Iris pigment epithelial cell (primary cell): ENCODE results near the gene SLC35D2.
"Not testable (repeated sequence)": the region's sequence is repeated elsewhere in the genome, so short reads cannot be mapped to it uniquely, and the experiment has no call there.

Experiments used
- DNase-seq: peaks from one replicate; pipeline ENCODE4 v3.0.0-alpha.2; 2011; ENCODE audit warnings: low read depth

The SLC35D2 gene

DNA sequence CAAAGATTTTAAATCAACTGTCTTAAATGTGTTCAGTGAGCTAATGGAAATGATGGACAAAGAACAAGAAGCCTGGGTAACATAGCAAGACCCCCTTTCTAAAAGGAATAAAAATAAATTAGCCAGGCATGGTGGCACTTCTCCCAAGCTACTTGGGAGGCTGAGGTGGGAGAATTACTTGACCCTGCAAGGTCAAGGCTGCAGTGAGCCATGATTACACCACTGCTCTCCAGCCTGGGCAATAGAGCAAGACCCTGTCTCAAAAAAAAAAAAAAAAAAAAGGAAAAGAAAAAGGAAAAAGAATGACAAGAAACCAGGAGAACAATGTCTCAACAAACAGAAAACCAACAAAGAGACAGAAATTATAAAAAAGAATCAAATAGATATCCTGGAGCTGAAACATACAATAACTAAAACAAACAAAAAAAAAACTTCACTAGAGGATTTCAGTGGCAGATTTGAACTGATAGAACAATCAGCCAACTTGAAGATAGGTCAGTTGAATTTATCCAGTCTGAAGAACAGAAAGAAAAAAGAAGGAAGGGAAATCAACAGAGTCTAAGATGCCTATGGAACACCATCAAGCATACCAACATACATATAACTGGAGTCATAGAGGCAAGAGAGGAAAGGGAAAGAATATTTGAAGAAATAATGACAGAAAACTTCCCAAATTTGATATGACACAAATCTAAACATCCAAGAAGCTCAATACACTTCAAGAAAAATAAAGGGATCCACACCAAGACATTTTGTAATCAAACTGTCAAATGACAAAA, 16.8 kb upstream of the SLC35D2 start:
- no peak for DNase-seq

DNA sequence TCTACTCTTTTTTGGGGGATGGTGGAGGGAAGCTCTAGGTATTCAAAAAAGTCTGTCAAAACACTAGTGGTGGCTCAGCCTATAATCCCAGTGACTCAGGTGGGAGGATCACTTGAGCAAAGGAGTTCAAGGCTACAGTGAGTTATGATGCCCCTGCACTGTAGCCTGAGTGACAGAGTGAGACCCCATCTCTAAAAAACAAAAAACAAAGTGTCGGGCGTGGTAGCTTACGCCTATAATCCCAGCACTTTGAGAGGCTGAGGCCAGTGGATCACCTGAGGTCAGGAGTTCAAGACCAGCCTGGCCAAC, 15.8 kb upstream of the SLC35D2 start:
- no peak for DNase-seq

DNA sequence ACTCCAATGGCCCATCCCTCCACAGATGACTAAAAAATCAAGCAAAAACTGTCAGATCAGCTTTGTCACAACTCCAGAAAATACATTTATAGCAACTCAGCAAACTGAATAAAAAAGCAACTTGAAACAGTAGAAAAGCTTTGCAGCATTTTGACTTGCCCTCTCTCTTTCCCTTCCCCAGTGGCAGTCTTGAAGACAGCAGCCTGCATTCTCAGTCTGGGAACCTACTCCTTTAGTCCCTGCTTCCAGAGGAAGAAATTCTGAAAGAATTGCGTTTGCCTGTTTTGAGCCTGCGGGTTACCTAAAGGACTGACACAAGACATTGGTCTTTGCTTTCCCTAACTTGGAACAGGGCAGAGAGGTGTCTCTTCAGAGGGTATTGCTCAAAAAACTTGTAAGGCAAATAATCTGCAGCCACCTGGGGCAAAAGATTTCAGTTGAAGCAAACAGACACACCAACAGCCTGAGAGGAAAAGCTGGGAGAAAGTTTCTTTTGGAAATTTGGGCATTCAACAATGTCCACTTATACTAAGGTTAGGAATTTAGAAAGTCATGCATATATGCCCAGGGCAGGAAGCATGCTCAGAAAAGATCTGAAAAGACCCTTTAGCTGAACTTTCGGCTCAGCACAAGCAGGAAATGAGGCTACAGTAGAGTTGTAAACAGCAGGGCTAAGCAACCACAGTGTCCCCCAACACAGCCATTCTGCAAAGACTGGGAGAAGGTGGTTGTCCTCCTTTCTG, 15.2 kb upstream of the SLC35D2 start:
- peak; percentile 16 for DNase-seq

DNA sequence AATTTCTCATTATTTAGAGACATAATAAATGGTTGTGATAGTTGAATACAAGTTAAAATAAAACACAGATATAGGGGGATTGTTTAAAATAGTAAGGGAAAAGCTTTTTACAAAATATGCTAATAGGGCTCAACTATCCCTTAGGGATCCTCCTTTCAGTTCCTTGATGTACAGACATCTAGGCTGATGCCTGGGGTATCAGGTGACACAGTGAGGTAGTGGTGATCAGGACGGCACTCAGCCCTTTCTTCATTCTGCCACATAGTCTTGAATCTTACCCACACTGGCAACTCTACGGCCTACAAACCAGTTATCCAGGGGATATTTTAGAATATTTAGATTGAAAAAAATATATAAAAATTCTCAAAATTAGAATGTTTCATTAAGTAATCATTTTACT, 12.5 kb upstream of the SLC35D2 start:
- no peak for DNase-seq

DNA sequence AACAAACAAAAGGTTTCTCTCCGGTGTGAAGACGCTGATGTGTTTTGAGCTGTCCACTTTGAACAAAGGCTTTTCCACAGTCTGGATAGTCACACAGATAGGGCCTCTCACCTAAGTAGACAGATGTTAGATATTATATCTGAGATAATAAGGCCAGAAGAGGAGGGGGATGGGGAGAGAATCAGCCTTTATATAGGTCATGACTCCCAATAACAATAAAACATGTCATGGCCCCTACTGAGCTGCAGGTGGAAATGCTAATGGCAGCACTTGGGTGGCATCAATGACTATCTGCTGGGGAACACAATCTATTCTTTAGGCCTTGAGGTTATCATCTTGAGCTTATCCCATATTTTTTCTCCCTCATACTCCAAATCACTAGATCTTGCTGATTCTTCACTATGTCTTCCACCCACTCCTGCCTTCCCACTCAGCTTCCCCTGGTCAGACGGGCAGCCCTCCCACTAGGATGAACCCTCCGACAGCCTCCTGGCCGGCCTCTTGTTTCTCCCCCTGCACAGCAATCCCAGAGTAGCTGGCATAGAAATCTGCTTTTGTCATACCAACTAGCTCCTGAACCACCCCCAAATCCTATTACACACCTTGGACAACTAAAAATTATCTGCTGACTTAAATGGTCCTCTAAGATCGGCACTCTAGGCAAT, 11.5 kb upstream of the SLC35D2 start:
- no peak for DNase-seq

DNA sequence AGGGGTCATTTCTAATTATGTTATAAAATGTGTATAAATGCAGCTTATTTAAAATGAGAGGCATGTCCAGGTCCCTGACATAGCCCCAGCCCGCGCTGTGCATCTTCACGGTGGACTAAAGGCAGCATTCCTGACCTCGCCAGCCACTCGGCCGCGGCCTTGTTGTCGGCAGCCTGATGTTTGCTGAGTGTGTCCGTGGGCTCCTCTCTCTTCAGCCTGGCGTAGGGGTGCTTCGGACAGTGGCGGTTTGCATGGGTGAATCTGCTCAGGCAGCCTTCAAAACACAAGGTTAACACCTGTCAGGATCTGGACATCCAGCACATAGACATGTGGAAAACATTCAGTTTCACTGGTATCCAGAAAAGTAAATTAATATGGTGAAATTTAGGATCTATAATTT, 8.8 kb upstream of the SLC35D2 start:
- no peak for DNase-seq

DNA sequence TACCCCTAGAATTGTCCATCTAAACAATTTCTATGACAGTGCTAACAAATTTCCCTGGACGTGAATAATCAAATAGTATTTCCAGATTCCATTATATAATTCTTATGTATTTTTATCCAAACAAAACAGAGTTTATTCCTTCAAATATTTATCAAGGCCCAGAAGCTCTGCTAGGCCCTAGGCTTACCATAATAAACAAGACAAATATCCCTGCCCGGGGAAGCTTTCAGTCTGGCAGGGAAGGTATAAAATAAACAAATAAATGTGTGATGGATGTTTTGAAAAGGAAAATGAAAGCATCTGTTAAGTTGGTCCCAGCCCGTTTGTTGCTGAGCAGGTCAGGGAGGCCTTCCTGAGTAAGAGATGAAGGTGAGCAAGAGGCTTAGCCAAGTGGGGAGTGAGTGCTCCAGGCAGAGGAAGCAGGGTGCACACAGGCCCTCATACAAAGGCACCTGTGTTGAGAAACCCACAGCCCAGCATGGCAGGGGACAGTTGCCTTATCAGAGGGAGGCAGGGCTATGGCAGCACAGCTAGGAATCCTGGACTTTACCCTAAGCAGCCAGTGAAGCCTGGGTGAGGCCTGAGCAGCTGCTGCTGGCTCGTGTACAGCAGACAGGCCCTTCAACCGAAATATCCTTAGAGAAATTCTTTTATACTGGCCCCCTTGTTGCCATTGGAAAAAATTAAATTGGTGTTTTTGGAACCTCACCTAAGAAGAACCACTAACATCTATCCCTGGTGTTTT, 7.7 kb upstream of the SLC35D2 start:
- peak; percentile 55 for DNase-seq

DNA sequence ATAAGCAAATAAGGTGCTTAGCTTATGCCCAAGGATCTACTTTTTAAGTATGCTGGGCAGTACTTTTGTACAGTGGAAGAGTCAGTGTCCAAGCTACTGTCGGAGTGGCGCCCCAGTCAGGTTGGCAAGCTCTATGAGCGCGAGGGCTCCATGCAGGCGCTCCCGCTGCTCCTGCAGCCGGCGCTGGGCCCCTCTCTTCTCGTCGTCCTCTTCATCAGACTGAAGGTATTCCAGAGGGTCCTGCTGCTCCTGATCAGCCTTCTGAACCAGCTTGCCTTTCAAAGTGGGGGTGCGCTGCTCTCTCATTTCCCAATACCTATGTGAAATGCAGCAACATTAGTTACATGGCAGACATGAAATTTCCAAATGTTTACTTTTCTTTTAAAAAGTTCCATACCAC, 4.6 kb upstream of the SLC35D2 start:
- DNase-seq: no peak

DNA sequence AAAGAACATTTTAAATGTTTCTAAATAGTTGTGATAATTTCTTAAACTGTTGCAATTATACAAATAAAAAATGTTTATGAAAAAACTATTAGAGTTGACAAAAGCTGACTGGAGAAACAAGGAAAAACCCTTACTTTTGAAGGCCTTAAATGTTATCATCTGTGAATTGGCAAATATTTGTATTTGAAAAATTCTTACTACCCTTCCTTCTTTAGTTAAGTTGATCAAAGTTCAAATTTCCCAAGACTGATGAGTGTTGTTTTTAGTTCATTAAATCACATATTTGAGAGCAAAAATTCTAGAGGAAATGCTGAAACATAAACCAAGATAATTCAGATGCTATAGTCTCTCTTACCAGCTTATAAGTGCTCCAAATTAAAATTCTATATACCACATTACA, 2.6 kb upstream of the SLC35D2 start:
- DNase-seq: no peak

DNA sequence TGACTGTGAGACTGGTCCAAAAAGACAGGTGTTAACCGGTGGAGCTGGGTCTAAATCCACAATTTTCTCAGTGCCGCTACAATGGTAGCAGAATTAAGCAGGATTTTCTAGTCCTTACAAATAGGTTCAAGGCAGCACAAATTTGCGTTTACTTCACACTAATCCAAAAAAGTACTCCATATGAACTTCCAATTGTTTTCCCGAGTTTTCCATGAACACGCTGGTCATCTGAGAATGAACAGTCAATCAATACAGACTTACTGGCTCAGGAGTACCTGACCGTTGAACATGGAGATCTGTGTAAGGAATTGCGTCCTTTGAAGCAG, 709 bp downstream of the SLC35D2 start:
- no peak for DNase-seq

DNA sequence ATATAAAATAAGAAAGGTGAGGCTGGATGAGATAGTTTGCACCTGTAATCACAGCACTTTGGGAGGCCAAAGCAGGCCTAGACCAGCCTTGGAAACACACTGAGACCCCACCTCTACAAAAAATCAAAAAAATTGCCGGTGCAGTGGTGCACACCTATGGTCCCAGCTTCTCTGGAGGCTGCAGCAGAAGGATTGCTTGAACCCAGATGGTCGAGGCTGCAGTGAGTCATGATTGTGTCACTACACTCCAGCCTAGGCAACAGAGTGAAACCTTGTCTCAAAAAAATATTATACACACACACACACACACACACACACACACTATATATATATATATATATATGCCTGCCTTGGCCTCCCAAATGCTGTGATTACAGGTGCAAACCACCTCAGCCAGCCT, 1.3 kb downstream of the SLC35D2 start:
- peak; percentile 25 for DNase-seq

DNA sequence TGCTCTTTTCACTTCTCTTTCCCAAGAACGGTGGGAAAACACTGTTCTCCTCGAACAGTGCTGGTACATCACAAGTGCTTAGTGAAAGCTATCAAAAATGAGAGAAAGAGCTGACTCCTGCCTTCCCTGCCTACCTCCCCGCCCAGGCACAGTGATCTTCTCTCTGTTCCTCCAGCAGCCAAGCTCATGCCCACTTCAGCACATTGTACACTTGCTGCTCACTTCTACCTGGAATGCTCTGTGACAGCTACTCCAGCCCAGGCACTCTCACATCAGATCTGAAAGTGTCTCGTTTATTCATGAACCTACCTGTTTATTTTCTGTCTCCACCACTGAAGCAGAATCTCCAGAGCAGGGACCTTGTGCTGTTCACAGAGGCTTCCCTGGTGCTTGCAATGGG, 1.8 kb downstream of the SLC35D2 start:
- no peak for DNase-seq

DNA sequence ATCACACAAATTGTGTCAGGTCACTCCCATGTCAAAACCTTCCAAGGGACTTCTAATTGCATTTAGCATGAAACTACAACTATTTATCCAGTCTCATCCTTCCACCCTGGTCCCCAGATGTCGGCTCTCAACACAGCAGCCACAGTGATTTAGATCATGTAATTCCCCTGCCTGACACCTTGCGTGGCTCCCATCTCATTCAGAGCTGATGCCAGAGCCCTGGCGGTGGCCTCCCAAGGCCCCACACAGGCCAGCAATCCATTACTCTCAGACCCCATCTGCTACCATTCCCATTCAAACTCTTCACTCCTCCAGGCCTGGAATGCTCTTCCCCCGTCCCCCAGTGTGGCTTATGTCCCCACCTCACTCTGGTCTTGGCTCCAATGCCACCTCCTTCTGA, 2.4 kb downstream of the SLC35D2 start:
- DNase-seq: no peak

DNA sequence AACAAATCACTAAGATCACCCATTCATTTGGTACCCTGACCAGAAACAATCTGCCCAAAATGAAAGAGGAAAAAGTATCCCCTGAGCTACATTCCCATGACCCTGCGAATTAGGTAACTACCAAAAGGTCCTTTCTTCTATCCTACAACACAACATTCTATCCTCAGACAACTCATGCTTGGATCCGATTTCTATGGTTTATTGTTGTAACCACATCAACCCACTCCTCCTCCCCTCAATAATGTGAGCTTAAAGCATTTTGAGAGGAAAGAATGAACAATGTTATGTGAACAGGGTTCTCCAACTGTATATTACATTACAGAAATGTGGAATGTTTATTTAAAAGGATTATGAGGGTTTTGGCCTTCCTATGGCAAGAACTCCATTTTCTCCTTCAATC, 4.0 kb downstream of the SLC35D2 start:
- peak; percentile 83 for DNase-seq

DNA sequence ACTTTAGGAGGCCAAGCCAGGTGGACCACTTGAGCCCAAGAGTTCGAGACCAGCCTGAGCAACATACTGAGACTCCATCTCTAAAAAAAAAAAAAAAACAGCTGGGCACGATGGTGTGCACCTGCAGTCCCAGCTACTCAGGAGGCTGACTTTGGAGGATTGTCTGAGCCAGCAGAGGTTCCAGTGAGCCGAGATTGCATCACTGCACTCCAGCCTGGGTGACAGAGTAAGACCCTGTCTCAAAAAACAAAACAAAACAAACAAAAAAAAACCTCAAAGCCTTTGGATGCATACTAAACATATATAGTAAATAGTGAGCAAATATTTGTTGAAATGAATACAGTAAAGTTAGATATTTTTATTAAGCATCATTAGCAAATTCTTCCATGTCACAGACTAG, 5.3 kb downstream of the SLC35D2 start:
- no peak for DNase-seq

DNA sequence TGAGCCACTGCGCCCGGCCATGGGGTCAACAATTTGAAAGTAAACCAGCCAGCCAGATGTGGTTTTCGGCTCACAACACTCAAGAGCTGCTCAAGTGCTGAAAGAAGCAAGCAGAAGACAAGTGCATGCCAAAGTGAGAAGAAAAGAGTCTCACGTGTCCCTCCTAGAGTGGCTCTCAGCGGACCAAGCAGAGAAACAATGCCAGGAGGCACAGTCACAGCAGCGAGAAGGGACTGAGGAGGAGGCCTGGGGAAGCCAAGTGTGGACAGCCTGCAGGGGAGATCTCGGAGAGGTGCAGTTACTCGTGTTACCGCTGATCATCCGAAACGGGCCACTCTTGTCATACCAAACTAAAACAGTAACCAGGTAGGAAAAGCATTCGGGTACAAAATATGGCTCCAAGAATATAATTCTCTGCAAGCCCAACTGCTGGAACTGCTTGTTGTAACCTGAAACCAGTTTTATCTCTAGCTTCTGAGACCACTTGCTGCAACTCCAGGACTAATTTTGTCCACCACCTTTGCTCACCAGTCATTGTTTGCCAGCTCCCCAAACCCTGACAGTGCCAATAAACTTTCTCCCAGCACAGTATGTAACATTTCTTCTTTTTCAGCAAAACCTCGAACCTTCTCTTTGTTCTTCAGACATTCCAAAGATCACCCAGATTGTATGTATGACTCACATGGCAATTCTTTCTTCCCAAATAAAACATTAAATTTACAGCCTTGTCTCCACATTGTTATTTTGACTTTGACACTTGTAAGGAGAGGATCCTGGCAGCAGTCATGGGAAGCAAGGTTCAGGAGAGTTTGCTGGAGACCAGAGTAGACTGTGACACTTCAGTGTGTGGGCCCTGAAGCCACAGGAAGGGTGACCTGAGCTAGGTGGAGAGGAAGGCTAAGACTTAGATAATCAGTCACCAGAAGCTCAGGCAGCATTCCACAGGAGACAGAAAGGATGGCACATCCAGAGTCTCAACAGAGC, 6.3 kb downstream of the SLC35D2 start:
- DNase-seq: peak; percentile 51

DNA sequence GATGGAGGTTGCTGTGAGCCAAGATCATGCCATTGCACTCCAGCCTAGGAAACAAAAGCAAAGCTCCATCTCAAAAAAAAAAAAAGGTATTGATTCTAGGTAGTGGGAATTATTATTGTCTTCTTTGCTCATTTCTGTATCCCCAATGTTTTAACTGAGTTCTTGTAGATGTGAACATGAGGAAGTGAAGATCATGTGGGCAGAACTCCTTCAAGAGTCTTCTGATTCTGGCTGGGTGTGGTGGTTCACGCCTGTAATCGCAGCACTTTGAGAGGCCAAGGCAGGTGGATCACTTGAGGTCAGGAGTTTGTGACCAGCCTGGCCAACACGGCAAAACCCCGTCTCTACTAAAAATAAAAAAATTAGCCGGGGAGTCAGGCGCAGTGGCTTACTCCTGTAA, 8.0 kb downstream of the SLC35D2 start:
- DNase-seq: not testable (repeated sequence)

DNA sequence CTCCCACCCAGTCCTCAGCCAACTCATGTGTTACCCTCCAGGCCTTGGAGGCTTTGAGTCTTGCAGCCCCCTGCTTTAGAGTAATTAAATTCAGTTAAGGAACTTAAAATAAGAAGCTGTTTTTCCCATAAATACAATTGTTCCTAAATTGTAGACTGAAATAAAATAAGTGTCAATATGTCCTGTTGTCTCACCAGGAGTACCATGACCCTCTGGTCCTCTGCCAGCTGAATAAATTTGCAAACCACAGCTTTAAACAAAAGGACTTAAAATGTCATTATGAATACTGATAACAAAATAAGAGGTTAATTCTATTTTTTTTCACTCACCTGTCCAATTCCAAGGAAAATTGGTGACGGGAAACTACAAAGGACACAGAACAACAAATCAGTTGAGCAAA, 15.6 kb downstream of the SLC35D2 start:
- no peak for DNase-seq

DNA sequence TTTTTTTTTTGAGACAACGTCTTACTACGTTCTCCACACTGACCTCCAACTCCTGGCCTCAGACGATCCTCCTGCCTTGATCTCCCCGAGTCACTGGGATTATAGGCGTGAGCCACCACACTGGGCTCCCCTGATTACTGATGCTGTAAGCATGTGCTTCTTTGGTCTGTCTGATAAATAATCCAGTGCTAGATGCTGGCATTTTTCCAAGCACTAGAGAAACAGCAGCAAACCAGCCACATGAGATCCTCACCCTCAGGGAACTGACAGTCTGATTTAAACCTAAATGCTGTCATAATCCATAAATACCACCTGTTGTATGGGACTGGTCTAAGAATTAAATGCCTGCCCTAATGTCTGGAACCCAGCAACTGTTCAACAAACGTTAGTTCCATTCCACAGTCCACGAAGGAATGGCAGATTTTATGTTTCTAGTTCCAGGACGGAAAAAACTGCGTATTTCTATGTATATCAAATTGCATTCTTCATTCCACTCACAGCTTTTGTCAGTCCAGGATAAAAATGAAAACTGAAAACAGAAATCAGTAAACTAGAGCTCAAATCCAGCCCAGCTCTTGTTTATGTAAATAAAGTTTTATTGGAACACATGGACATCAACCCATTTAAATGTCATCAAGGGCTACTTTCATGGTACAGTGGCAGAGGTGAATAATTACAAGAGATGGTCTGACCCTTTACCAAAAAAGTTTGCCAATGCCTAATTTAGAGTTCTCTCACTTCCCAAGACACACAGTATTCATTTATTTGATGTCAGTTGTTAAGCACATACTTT, 20.1 kb downstream of the SLC35D2 start:
- DNase-seq: peak; percentile 16

DNA sequence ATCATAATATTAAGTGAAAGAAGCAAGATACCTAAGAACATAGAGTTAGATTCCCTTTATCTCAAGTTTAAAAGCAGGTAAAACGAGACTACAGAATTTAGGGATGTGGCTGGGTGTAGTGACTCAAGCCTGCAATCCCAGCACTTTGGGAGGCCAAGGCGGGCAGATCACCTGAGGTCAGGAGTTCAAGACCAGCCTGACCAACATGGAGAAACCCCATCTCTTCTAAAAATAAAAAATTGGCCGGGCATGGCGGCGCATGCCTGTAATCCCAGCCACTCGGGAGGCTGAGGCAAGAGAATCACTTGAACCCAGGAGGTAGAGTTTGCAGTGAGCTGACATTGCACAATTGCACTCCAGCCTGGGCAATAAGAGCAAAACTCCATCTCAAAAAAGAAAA, 21.4 kb downstream of the SLC35D2 start:
- DNase-seq: not testable (repeated sequence)

DNA sequence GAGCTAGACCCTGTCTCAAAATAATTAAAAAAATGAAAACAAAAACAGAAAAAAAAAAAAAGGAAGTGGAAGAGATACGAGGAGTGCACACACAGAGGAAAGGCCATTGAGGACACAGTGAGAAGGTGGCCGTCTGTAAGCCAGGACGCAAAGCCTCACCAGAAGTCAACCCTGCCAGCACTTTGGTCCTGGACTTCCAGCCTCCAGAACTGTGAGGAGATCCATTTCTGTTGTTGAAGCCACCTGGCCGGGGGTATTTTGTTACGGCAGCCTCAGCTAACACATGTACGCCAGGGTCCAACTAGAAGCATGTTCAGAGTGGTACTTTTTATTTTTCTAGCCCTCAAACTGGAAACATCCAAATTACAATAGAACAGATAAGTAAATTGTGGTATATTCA, 21.8 kb downstream of the SLC35D2 start:
- DNase-seq: no peak
